ENCODE results near the gene CYP26C1. TPM values are rescaled to one million over a fixed set of nuclear protein-coding genes. Genes with fewer than 3 reads are reported as not detected.
"Not testable (repeated sequence)": the region's sequence is repeated elsewhere in the genome, so short reads cannot be mapped to it uniquely, and the experiment has no call there.

Gene CYP26C1
- total RNA-seq, 1 donor from 2014 or later: 0.25 TPM

DNA sequence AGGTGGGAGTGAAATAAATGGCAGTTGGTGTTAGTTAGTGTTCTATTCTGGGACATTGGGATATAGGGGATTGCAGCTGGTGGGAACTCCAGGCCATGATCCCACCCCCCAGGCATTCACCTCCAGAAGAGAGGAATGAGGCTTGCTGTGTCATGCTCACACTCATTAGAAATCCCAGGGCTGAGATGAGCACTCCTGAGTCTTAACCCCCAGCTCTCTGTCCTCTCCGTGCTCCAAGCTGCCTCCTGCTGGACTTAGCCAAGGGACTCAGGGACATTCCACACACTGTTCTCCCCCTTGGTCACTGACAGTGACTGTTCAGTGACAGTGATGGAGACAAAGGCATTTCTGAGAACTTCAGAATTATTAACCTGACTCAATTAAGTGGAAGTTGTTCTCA, 34.6 kb downstream of the CYP26C1 start:
- Mint-ChIP-seq H3K36me3 (ENCODE audit: low read depth) (no peaks in the 10 kb centered on the region), H3K4me3 (ENCODE audit: unreplicated experiment) (no peak overlapping the region), H3K9me3 (ENCODE audit: low read depth) (peaks cover 3% of the 10 kb centered on the region), H3K27me3 (ENCODE audit: low read depth) (no peaks in the 10 kb centered on the region), H3K27ac (ENCODE audit: unreplicated experiment) (no peak overlapping the region), H3K4me1 (ENCODE audit: low read depth) (no peaks in the 10 kb centered on the region)
- TF ChIP-seq, protein P1, sequence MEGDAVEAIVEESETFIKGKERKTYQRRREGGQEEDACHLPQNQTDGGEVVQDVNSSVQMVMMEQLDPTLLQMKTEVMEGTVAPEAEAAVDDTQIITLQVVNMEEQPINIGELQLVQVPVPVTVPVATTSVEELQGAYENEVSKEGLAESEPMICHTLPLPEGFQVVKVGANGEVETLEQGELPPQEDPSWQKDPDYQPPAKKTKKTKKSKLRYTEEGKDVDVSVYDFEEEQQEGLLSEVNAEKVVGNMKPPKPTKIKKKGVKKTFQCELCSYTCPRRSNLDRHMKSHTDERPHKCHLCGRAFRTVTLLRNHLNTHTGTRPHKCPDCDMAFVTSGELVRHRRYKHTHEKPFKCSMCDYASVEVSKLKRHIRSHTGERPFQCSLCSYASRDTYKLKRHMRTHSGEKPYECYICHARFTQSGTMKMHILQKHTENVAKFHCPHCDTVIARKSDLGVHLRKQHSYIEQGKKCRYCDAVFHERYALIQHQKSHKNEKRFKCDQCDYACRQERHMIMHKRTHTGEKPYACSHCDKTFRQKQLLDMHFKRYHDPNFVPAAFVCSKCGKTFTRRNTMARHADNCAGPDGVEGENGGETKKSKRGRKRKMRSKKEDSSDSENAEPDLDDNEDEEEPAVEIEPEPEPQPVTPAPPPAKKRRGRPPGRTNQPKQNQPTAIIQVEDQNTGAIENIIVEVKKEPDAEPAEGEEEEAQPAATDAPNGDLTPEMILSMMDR (IDR thresholded peaks at IDR 0.05): no peak
- DNase-seq (ENCODE audit: low spot score): no peak

DNA sequence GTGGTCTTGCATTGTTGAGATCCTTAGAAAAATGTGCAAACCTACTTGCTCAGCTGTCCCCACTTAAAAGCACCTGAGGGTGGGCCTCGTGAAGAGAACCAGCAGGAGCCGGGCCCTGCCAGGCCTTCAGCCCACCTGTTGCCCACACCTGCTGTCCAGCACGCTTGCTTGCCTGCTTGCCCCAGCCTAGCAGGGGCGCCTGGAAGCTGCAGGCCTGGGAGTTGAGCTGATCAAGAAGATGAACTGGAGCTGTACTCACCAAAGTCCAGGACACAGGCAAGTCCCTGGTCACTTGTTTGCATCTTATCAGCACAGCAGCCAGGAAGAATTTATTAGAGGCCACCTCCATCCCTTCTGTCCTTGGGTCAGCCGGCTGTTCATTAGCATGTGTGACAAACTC, 36.3 kb downstream of the CYP26C1 start:
- no peaks in the 10 kb centered on the region for H3K27me3 Mint-ChIP-seq (ENCODE audit: low read depth)
- no peak overlapping the region for H3K4me3 Mint-ChIP-seq (ENCODE audit: unreplicated experiment)
- TF ChIP-seq, protein P1 (IDR thresholded peaks at IDR 0.05): no peak
- H3K4me1 Mint-ChIP-seq (ENCODE audit: low read depth): no peaks in the 10 kb centered on the region
- no peaks in the 10 kb centered on the region for H3K36me3 Mint-ChIP-seq (ENCODE audit: low read depth)
- peaks cover 3% of the 10 kb centered on the region for H3K9me3 Mint-ChIP-seq (ENCODE audit: low read depth)
- H3K27ac Mint-ChIP-seq (ENCODE audit: unreplicated experiment): no peak overlapping the region
- no peak for DNase-seq (ENCODE audit: low spot score)

DNA sequence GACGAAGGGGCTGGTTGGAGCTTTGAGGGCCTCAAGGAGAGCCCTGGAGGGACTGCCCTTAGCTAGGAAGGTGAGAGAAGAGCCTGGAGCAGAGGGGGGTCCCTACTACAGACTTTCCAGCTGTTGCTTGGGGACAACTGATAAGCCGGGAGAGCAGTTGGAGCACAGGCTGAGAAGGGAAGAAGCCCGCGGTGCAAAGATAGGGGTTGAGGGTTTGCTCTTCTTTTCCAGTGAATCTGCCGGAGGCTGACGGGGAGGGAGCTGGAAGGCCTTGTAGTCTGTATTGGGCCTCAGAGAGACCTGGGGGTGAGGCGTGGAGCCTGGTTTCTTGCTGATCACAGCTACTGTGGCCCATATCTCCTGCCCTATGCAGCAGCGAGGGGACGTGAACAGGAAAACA, 36.8 kb downstream of the CYP26C1 start:
- Mint-ChIP-seq H3K36me3 (ENCODE audit: low read depth) (no peaks in the 10 kb centered on the region), H3K27ac (ENCODE audit: unreplicated experiment) (no peak overlapping the region)

DNA sequence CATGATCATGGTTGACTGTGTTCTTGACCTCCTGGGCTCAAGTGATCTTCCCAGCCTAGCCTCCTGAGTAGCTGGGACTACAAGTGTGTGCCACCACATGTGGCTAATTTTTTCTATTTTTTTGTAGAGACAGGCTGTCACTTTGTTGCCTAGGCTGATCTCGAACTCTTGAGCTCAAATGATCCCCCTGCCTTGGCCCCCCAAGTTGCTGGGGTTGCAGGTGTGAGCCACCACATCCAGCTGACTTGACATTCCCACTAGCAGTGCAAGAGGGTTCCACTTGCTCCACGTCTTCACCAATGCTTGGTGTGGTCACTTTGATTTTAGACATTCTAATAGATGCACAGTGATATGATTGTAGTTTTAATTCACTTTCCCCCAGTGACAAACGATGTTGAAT, 38.2 kb downstream of the CYP26C1 start:
- peaks cover 2% of the 10 kb centered on the region for H3K36me3 Mint-ChIP-seq (ENCODE audit: low read depth)
- no peak for DNase-seq (ENCODE audit: low spot score)
- TF ChIP-seq, protein P1 (IDR thresholded peaks at IDR 0.05): no peak
- no peaks in the 10 kb centered on the region for H3K27me3 Mint-ChIP-seq (ENCODE audit: low read depth)
- no peaks in the 10 kb centered on the region for H3K4me1 Mint-ChIP-seq (ENCODE audit: low read depth)
- no peak overlapping the region for H3K4me3 Mint-ChIP-seq (ENCODE audit: unreplicated experiment)
- H3K9me3 Mint-ChIP-seq (ENCODE audit: low read depth): peaks cover 10% of the 10 kb centered on the region
- no peak overlapping the region for H3K27ac Mint-ChIP-seq (ENCODE audit: unreplicated experiment)

More for the DNA sequence above, 36.8 kb downstream of the CYP26C1 start:
- DNase-seq (ENCODE audit: low spot score): no peak
- TF ChIP-seq, protein P1 (IDR thresholded peaks at IDR 0.05): no peak
- Mint-ChIP-seq H3K4me1 (ENCODE audit: low read depth) (no peaks in the 10 kb centered on the region), H3K27me3 (ENCODE audit: low read depth) (no peaks in the 10 kb centered on the region), H3K4me3 (ENCODE audit: unreplicated experiment) (no peak overlapping the region), H3K9me3 (ENCODE audit: low read depth) (peaks cover 3% of the 10 kb centered on the region)

DNA sequence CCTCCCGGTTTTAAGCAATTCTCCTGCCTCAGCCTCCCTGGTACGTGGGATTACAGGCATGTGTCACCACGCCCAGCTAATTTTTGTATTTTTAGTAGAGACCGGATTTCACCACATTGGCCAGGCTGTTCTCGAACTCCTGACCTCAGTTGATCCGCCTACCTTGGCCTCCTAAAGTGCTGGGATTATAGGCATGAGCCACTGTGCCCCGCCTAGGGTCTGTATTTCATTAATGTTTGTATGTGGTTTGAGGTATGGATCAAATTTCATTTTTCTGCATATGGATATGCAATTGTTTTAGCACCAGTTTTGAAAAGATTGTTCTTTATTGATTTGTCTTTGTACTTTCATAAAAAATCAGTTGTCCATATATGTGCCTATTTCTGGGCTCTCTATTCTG, 39.1 kb downstream of the CYP26C1 start:
- Mint-ChIP-seq H3K27ac (ENCODE audit: unreplicated experiment) (no peak overlapping the region), H3K4me1 (ENCODE audit: low read depth) (no peaks in the 10 kb centered on the region), H3K4me3 (ENCODE audit: unreplicated experiment) (no peak overlapping the region), H3K27me3 (ENCODE audit: low read depth) (no peaks in the 10 kb centered on the region), H3K36me3 (ENCODE audit: low read depth) (peaks cover 5% of the 10 kb centered on the region), H3K9me3 (ENCODE audit: low read depth) (peaks cover 14% of the 10 kb centered on the region)
- TF ChIP-seq, protein P1 (IDR thresholded peaks at IDR 0.05): no peak
- DNase-seq (ENCODE audit: low spot score): no peak

DNA sequence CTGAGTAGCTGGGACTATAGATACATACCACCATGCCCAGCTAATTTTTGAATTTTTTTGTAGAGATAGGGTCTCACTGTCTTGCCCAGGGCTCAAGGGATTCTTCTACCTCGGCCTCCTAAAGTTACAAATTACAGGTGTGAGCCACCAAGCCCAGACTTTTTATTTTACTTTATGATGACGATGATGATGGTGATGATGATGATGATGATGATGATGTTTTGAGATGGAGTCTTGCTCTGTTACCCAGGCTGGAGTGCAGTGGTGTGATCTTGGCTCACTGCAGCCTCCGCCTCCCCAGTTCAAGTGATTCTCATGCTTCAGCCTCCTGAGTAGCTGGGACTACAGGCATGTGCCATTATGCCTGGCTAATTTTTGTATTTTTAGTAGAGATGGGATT, 40.5 kb downstream of the CYP26C1 start:
- not testable (repeated sequence) for H3K36me3 Mint-ChIP-seq (ENCODE audit: low read depth); H3K4me1 Mint-ChIP-seq (ENCODE audit: low read depth); H3K27ac Mint-ChIP-seq (ENCODE audit: unreplicated experiment); H3K4me3 Mint-ChIP-seq (ENCODE audit: unreplicated experiment); H3K27me3 Mint-ChIP-seq (ENCODE audit: low read depth); DNase-seq (ENCODE audit: low spot score)
- peaks cover 14% of the 10 kb centered on the region for H3K9me3 Mint-ChIP-seq (ENCODE audit: low read depth)

Data from chondrocyte (in vitro differentiated cells).